Measurements from ENCODE around the gene TMEM62.

GRCh38 chr15:43212299-43212698 lies 78.9 kb downstream of the TMEM62 start:
- TF ChIP-seq CTCF (conservative IDR thresholded peaks at IDR 0.05) = no peak
- no peak for TF ChIP-seq EZH2 (IDR thresholded peaks at IDR 0.05; ENCODE audit: low read depth)

All from PC-9 (cell line).